NCI-H1105 treated with DMSO at 0.1 percent for 48 hours (cell line): Measurements from ENCODE around the gene RAB33A.
A peak's percentile ranks its signal among the peaks of the same experiment; 100 is the strongest.

Experiments used
- DNase-seq: peaks from one replicate; lab custom pipeline; 2025; lab: John Stamatoyannopoulos, UW

The RAB33A gene

GRCh38 chrX:130171446-130172126, at the start of gene RAB33A:
Gene RAB33A (plus strand): TSS chrX:130171962. CDS start chrX:130172063, 101 bp downstream.
- DNase-seq = peak; percentile 28

GRCh38 chrX:130124577-130124976, 47.2 kb upstream of the RAB33A start:
- DNase-seq = no peak

GRCh38 chrX:130125091-130125874, 46.5 kb upstream of the RAB33A start:
- DNase-seq = no peak

GRCh38 chrX:130130990-130131389, 40.8 kb upstream of the RAB33A start:
- DNase-seq = no peak

- DNase-seq = no peak
Measured at GRCh38 chrX:130136496-130136895, 35.3 kb upstream of the RAB33A start.

DNA sequence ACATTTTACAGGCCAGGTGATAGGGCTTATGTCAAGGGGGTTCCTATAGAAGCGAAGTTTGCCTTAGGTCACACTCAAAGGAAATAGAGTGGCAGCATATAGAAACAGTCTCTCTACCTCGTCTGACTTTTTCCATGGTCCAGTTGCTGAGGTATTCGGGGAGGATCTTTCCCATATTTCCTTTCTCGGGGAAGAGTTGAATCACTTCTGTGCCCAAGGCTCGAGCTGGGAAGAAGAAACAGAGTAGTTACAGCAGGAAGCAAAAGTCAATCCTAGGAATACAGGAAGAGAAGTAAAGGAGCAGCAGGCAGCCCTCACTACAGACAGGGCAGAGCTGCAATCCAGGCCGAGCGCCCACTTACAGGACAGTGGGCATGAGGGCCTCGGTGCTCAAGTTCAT, 34.8 kb upstream of the RAB33A start:
- no peak for DNase-seq

DNA sequence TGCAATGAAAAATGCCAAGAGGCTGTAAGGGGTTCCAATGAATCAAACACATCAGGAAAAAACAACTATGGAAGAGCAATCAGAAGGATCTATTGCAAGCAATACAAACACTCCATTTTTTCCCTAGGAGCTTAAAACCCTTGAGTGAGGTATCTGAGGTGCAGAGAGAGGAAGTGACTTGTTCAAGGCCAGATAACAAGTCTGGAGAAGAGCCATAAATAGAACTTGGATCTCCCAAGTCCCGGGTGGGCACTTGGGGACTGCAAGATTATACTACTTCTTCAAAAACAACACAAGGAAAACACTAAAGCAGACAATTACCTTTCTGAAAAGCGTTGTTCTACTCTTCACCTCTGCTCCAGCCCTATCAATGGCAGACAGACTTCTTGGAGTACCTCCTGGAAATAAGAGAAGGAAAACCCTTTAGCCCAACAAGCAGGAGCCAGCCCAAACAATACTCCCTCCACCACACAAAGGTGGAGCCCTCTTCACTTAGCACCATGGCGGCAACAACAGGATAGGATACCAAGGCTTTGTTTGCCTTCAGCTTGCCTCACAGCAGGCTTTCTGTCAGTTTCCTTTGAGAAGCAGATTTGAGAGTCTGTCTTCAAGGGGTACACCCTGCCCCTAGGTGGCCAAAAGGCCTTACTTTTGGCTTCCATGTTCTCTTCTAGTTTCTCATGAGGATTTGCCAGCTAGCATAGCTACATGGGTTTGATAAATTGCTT, 32.1 kb upstream of the RAB33A start:
- DNase-seq = no peak

DNA sequence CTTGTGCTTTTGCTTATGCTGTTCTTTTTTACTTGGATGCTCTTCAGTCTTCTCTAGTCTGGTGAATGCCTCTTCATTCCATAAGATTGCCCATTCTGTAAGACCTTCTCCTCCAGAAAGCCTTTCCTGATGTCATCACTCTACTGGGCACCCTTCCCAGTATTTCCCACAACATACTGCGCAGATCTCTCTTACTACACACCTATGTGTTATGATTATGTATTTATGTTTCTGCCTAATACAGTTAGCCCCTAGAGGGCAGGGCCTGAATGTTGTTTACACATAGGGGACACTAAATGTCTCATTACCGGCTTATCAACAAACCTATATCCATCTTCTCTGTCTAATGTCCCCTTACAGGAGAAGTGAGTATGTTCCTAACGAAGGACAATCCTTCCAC, 27.3 kb upstream of the RAB33A start:
- no peak for DNase-seq

GRCh38 chrX:130145123-130145522, 26.6 kb upstream of the RAB33A start:
- DNase-seq = no peak

DNA sequence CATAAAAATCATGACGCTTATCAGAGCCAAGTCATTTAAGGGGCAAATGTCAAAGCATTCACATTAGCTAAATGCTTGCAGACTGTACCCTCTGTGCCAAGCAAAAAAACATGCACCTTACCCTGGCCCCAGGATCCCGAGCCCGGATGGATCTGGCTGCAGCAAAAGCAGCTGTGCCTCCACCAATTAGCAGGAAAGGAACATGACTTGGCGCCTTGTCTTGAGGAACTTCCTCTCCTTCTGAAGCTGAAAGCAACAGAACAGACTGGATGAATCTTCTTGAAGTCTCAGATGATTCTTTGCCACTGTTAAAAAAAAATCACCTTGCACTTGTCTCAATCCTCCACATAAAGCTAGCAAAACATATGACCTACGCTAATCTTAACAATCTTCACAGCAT, 24.1 kb upstream of the RAB33A start:
- no peak for DNase-seq

GRCh38 chrX:130155564-130155963, 16.2 kb upstream of the RAB33A start:
- no peak for DNase-seq

- no peak for DNase-seq
Measured at GRCh38 chrX:130158311-130158710, 13.5 kb upstream of the RAB33A start.

- no peak for DNase-seq
Measured at GRCh38 chrX:130159776-130160175, 12.0 kb upstream of the RAB33A start.

DNA sequence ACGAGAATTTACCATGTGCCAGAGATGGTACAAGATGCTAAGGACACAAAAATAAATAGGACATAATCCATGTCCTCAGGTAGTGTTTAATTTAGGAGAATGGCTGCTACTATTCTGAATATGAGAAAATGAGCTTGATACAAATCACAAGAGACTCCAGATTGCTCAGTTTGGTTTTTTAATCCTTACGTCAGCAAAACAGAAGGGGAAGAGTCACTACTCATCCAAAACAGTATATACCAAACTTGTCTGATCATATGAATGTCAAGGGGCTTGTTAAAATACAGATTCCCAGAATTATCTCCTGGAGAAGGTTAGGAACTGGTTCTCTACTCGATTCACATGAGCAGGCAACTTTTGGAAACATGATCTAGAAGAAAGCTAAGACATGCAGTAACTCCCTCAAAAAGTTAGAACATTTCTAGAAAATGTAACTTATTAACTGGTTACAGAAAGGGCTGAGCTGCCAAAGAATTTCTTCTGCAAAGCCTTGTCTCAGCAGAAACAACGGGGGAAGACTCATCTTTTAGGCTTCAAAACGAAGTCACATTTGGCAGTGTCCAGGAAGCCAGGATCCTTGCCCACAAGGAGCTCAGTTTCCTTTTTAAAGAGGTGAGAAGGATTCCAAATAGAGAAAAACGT, 9.5 kb upstream of the RAB33A start:
- no peak for DNase-seq

DNA sequence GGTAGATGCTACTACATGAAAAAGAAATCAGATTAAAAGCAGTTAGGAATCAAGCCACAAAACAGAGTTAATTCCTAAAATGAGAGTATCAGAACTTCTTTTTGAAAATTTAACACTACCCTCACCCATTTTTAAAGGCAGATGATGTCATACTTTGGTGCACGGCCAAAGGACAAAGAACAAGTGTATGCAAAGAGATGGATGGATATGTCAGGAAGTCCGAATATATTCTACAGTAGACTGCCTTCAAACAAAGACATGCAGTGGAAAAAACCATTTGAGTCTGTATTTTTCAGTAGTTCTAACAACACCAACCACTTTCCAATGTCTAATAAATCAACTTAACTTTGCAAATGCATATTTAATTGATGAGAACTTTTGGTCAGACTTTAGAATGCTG, 8.4 kb upstream of the RAB33A start:
- no peak for DNase-seq

GRCh38 chrX:130165181-130165702, 6.5 kb upstream of the RAB33A start:
- DNase-seq = peak; percentile 39

GRCh38 chrX:130165703-130166502, 5.9 kb upstream of the RAB33A start, which contains the start of gene AIFM1:
Gene AIFM1 (minus strand): TSS chrX:130165841. CDS start chrX:130165656, 185 bp downstream.
- peak; percentile 89 for DNase-seq

- DNase-seq = no peak
Measured at GRCh38 chrX:130166503-130166777, 5.3 kb upstream of the RAB33A start.

DNA sequence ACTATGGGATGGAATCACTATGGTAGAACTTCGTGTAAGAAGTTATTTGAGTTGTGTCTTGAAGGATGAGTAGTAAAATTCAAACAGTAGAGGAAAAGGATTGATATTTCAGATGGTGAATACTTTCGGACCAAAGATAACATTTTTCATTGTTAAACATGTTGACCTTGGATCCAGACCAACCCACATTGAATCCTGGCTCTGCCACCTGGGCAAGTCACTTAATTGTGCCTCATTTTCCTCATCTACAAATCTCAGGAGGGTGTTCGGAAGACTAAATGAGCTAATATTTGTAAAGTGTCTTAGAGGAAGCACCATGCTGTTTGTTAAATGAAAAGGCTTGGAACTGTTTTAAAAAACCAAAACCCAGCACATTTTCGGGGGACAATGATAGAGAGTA, 4.7 kb upstream of the RAB33A start:
- DNase-seq = no peak

- peak; percentile 87 for DNase-seq
Measured at GRCh38 chrX:130170752-130171445, 863 bp upstream of the RAB33A start.
